Measurements from ENCODE around the gene PBX4. TPM values are rescaled to one million over a fixed set of nuclear protein-coding genes. Genes with fewer than 3 reads are reported as not detected.
A peak's percentile ranks its signal among the peaks of the same experiment; 100 is the strongest.

The PBX4 gene
- total and polyA plus RNA-seq, 2 of the 8 experiments (the other 6 are each of a cell fraction or from before 2014, with no cell fraction given), result 3.4 to 3.8 TPM

GRCh38 chr19:19602136-19602712 is 16.3 kb downstream of the PBX4 start:
- Histone ChIP-seq H3K79me2 (ENCODE audit: control insufficient read depth in 1 of 2, insufficient read depth in 2 of 2, low read length in 2 of 2) (no peaks in the 10 kb centered on the region), H3K27me3 (replicated peaks in 1 of 4; ENCODE audit: control insufficient read depth in 3 of 4, extremely low read depth in 1 of 4, insufficient read depth in 3 of 4, low read length in 3 of 4) (no peaks in the 10 kb centered on the region), H3K18ac (ENCODE audit: extremely low read depth, low read length) (no peak overlapping the region), H3K79me1 (ENCODE audit: low read depth, low read length) (no peaks in the 10 kb centered on the region), H3K9ac (replicated peaks in 1 of 4; ENCODE audit: extremely low read depth in 1 of 4, low read depth in 3 of 4, low read length in 3 of 4) (no peak overlapping the region), H3K23ac (ENCODE audit: insufficient read length) (no peak overlapping the region), H3K4me1 (replicated peaks in 1 of 4; ENCODE audit: control insufficient read depth in 3 of 4, insufficient read depth in 4 of 4, low read length in 3 of 4) (peaks cover 2 to 11% (median 4%) of the 10 kb centered on the region in 4 experiments; a peak in 6 of 7 replicates), H4K5ac (ENCODE audit: insufficient read length, low read depth, low read length) (no peak overlapping the region), H3K9me3 (ENCODE audit: insufficient read depth in 2 of 2, low read depth in 1 of 2, low read length in 1 of 2) (no peaks in the 10 kb centered on the region), H2AK5ac (ENCODE audit: low read depth, low read length) (no peak overlapping the region), H4K20me1 (replicated peaks in 1 of 2; ENCODE audit: control insufficient read depth in 1 of 2, insufficient read depth in 2 of 2, low read length in 2 of 2) (no peaks in the 10 kb centered on the region), H3K4me3 (ENCODE audit: extremely low read depth in 1 of 4, insufficient read depth in 2 of 4, low read depth in 3 of 4, low read length in 4 of 4) (no peak overlapping the region), H3K4me2 (ENCODE audit: insufficient read depth in 1 of 2, low read depth in 2 of 2, low read length in 2 of 2) (peak overlapping the region in 1 of 2 experiments; percentile 44; a peak in 2 of 4 replicates), H2BK120ac (replicated peaks; ENCODE audit: low read depth, low read length) (no peak overlapping the region), H2AFZ (ENCODE audit: low read length) (no peak overlapping the region), H3K56ac (replicated peaks; ENCODE audit: insufficient read length, low read depth, low read length) (no peak overlapping the region), H3K23me2 (ENCODE audit: low read depth, low read length) (no peaks in the 10 kb centered on the region), H2BK12ac (ENCODE audit: low read depth, low read length) (0 out of 2 replicates have a peak overlapping the region, but pooled peaks have one; percentile 4), H3K4ac (replicated peaks; ENCODE audit: insufficient read length, low read depth, low read length) (no peak overlapping the region), H4K8ac (ENCODE audit: extremely low read depth, insufficient read depth, low read length) (no peak overlapping the region), H3K36me3 (ENCODE audit: control insufficient read depth in 2 of 4, insufficient read depth in 4 of 4, low read length in 3 of 4) (no peaks in the 10 kb centered on the region), H2BK20ac (ENCODE audit: low read length) (no peak overlapping the region), H4K91ac (replicated peaks; ENCODE audit: insufficient read length, low read length) (no peak overlapping the region), H2BK15ac (ENCODE audit: low read length) (0 out of 2 replicates have a peak overlapping the region, but pooled peaks have one; percentile 47), H2BK5ac (ENCODE audit: low read depth, low read length) (peak overlapping the region; percentile 2; the same call in 1 of the 2 replicates), H3K14ac (ENCODE audit: insufficient read length) (no peak overlapping the region), H3K27ac (ENCODE audit: low read depth, low read length) (no peak overlapping the region)
- CTCF ChIA-PET (ENCODE audit: partially characterized antibody), result interaction anchor here (0.7 to 2.3 kb wide), 7 partner anchors 11 to 69 kb away, joined by 3 to 14 read pairs (median 4); no protein-coding TSS in a partner anchor
- FAIRE-seq (no peak), DNase-seq (ENCODE audit: low read depth in 1 of 2, low spot score in 2 of 2) (no peak)
- POLR2A ChIA-PET (ENCODE audit: partially characterized antibody), result interaction anchor here (0.9 to 2.0 kb wide), 7 partner anchors 8 to 29 kb away, joined by 3 to 5 read pairs (median 3); no protein-coding TSS in a partner anchor
- 81% methylated on average over 9 of the region's 9 CpGs; no CpG with 5 or more reads in 1 of the 2 experiments for WGBS, 2 experiments (ENCODE audit: extremely low coverage in 1 of 2, insufficient coverage in 1 of 2, insufficient read length in 1 of 2, insufficient replicate concordance in 2 of 2, low coverage in 1 of 2, low lambda C conversion rate in 2 of 2, missing lambda C conversion rate in 1 of 2)
- TF ChIP-seq RXRA (IDR thresholded peaks at IDR 0.05; ENCODE audit: insufficient read depth, low read depth, low read length) (no peak), ATF3 (IDR thresholded peaks at IDR 0.05; ENCODE audit: insufficient read depth, low read depth, low read length) (no peak), SP4 (IDR thresholded peaks at IDR 0.05; ENCODE audit: low read length) (no peak), BACH1 (IDR thresholded peaks at IDR 0.05; ENCODE audit: low read length) (no peak), ASH2L (IDR thresholded peaks at IDR 0.05; ENCODE audit: low read length) (no peak), BRCA1 (IDR thresholded peaks at IDR 0.05; ENCODE audit: low read depth, low read length) (no peak), KDM4A (IDR thresholded peaks at IDR 0.05; ENCODE audit: low read depth, low read length, severe bottlenecking) (no peak), HDAC2 (IDR thresholded peaks at IDR 0.05; ENCODE audit: borderline replicate concordance in 1 of 2, low read depth in 2 of 2, low read length in 2 of 2) (no peak), CHD2 (IDR thresholded peaks at IDR 0.05; ENCODE audit: low read length) (no peak), CTBP2 (IDR thresholded peaks at IDR 0.05; ENCODE audit: borderline replicate concordance, insufficient read depth, insufficient read length, low read length) (no peak), ZNF274 (IDR thresholded peaks at IDR 0.05; ENCODE audit: borderline replicate concordance, extremely low read depth, low read length) (no peak), RBBP5 (IDR thresholded peaks at IDR 0.05; ENCODE audit: borderline replicate concordance, low read depth, low read length) (no peak), SIRT6 (IDR thresholded peaks at IDR 0.05; ENCODE audit: low read length) (no peak)
